Measurements from ENCODE around the gene HNRNPA2B1. TPM values are rescaled to one million over a fixed set of nuclear protein-coding genes. Genes with fewer than 3 reads are reported as not detected.

HNRNPA2B1 gene
- total RNA-seq, 2 experiments from 2014 or later, result 950 to 995 TPM

DNA sequence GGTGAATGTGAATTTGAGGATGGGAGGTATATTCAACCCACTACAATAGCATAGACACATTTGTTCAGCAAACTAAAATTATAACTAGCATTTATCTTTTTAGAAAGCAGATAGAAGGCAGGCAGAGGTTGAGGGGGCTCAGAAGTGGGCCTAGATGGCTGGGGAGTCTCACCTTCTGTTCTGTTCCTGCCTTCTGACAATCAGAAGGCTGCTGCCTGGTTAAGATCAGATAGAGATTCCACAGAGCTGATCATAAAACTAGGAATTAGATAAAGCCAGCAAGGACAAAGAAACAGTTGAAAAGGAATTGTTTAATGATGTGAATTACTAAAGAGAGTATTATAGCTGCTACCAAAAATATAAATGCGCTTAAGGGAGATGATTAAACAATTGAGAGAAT lies 60.2 kb downstream of the HNRNPA2B1 start:
- POLR2A ChIA-PET, result no interaction called here
- CTCF ChIA-PET, result no interaction called here

Other genes with a start within 250 kb of the HNRNPA2B1 start
- 10 to 100 TPM; 60.2 to 62.1 TPM for gene NFE2L3, start 48.5 kb downstream of the HNRNPA2B1 start, total RNA-seq
- gene CBX3, start 999 bp upstream of the HNRNPA2B1 start, total RNA-seq, result 100 to 1,000 TPM; 329 to 331 TPM
- 10 to 100 TPM; 46.5 to 46.9 TPM for gene SNX10, start 91.1 kb upstream of the HNRNPA2B1 start, total RNA-seq

All from activated CD8-positive, alpha-beta memory T cell treated with anti-CD3 and anti-CD28 coated beads for 36 hours (primary cell).